Measurements from ENCODE around the gene CPOX.

DNA sequence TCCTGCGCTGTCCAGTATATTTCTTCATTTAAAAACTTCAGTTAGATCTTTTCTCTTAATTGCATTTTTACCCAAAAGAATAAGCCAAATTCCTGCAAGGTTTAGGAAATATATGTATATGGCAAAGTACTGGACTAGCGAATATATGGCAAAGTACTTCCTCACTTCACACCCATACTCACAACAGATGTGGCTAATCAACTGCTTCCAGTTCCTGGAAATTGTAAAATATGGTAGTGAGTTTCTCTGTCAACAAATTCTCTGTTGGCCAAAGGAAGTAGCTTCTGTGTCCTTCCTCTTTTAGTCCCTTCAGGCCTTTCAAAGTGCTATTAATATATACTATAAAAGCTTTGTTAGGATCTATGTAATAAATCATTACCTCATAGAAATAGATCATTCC, 39.7 kb downstream of the CPOX start:
- TF ChIP-seq, protein P1, sequence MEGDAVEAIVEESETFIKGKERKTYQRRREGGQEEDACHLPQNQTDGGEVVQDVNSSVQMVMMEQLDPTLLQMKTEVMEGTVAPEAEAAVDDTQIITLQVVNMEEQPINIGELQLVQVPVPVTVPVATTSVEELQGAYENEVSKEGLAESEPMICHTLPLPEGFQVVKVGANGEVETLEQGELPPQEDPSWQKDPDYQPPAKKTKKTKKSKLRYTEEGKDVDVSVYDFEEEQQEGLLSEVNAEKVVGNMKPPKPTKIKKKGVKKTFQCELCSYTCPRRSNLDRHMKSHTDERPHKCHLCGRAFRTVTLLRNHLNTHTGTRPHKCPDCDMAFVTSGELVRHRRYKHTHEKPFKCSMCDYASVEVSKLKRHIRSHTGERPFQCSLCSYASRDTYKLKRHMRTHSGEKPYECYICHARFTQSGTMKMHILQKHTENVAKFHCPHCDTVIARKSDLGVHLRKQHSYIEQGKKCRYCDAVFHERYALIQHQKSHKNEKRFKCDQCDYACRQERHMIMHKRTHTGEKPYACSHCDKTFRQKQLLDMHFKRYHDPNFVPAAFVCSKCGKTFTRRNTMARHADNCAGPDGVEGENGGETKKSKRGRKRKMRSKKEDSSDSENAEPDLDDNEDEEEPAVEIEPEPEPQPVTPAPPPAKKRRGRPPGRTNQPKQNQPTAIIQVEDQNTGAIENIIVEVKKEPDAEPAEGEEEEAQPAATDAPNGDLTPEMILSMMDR (IDR thresholded peaks at IDR 0.05; ENCODE audit: insufficient read depth, low read length, poor library complexity, severe bottlenecking) = no peak
- TF ChIP-seq EZH2phosphoT487 (conservative IDR thresholded peaks at IDR 0.05; ENCODE audit: low read length) = no peak
